HepG2 (cell line): ENCODE data around the gene MAOB. TPM values are rescaled to one million over a fixed set of nuclear protein-coding genes. Genes with fewer than 3 reads are reported as not detected.
A peak's percentile ranks its signal among the peaks of the same experiment; 100 is the strongest.

Experiments used
- ATF5 ChIP-seq: sonication (generic); formaldehyde crosslinking; IDR thresholded peaks from 2 replicates; pipeline ENCODE4 v1.4.0; 2020; ENCODE audit warnings: mild to moderate bottlenecking, low read depth, missing genetic modification reagents
- EEA1 ChIP-seq: sonication (generic); formaldehyde crosslinking; IDR thresholded peaks from 2 replicates; pipeline ENCODE4 v1.5.1; 2020; ENCODE audit warnings: mild to moderate bottlenecking, missing genetic modification reagents, borderline replicate concordance
- JDP2 ChIP-seq: sonication (generic); formaldehyde crosslinking; IDR thresholded peaks from 2 replicates; pipeline ENCODE4 v1.8.1; 2022; ENCODE audit warnings: missing genetic modification reagents, borderline replicate concordance
- MEIS2 ChIP-seq: sonication (generic); formaldehyde crosslinking; IDR thresholded peaks from 2 replicates; pipeline ENCODE4 v1.9.0; 2021; ENCODE audit warnings: mild to moderate bottlenecking, missing genetic modification reagents
- MYNN ChIP-seq: sonication (generic); formaldehyde crosslinking; IDR thresholded peaks from 2 replicates; pipeline ENCODE4 v1.4.0; 2020; ENCODE audit warnings: mild to moderate bottlenecking, low read depth, missing genetic modification reagents
- PAXIP1 ChIP-seq: sonication (generic); formaldehyde crosslinking; conservative IDR thresholded peaks from 2 replicates; pipeline ENCODE4 v1.4.0; 2020; ENCODE audit warnings: mild to moderate bottlenecking, missing genetic modification reagents, moderate library complexity
- PHF20 ChIP-seq: sonication (generic); formaldehyde crosslinking; IDR thresholded peaks from 2 replicates; pipeline ENCODE4 v1.5.0; 2020; ENCODE audit warnings: mild to moderate bottlenecking, missing genetic modification reagents
- TCF7 ChIP-seq: sonication (generic); IDR thresholded peaks from 2 replicates; pipeline ENCODE4 v1.6.1; 2016; ENCODE audit warnings: antibody characterized with exemption, low read depth
- XRCC5 ChIP-seq: fragments of 200-400 bp; formaldehyde crosslinking; optimal IDR thresholded peaks from 2 replicates; pipeline ENCODE3; 2017; ENCODE audit warnings: mild to moderate bottlenecking, low read length
- ZNF136 ChIP-seq: sonication (generic); formaldehyde crosslinking; IDR thresholded peaks from 2 replicates; pipeline ENCODE4 v1.8.1; 2022; ENCODE audit warnings: low read depth, mild to moderate bottlenecking, moderate library complexity, missing genetic modification reagents
- ZNF230 ChIP-seq: sonication (generic); formaldehyde crosslinking; IDR thresholded peaks from 2 replicates; pipeline ENCODE4 v1.4.0; 2020; ENCODE audit warnings: mild to moderate bottlenecking, missing genetic modification reagents
- ZNF318 ChIP-seq: sonication (generic); formaldehyde crosslinking; IDR thresholded peaks from 2 replicates; pipeline ENCODE4 v1.4.0; 2020; ENCODE audit warnings: mild to moderate bottlenecking, missing genetic modification reagents
- ZNF512B ChIP-seq: sonication (generic); formaldehyde crosslinking; IDR thresholded peaks from 2 replicates; pipeline ENCODE4 v1.5.1; 2020; ENCODE audit warnings: missing genetic modification reagents, mild to moderate bottlenecking, borderline replicate concordance
- polyA plus RNA-seq, 8 experiments: library from polyadenylated mRNA; depleted of rRNA in 3 of 8; stranded (reverse) in 7 of 8; unstranded in 1 of 8; fragments of >200 nt; fragmentation: Illumina TruSeq in 4 of 8; extraction: Trizol in 4 of 8; gene quantifications; 2 replicates each; pipeline versions ENCODE4 v1.2.1 to v1.2.3, GENCODE V29; 2011 to 2016; ENCODE audit warnings: low read depth in 4 of 8, missing spikeins in 1 of 8, mixed read lengths in 1 of 8; ENCODE audit not compliant: insufficient read depth in 1 of 8
- total RNA-seq, 5 experiments: library from RNA; depleted of rRNA; stranded (reverse); fragments of >200 nt; fragmentation: Illumina TruSeq; extraction: Trizol; gene quantifications; 2 replicates each; pipeline ENCODE4 v1.2.3, GENCODE V29; 2016; ENCODE audit warnings: low read depth in 1 of 5

Gene MAOB
- total and polyA plus RNA-seq, 2 of the 13 experiments (the other 11 are each of a cell fraction or from before 2014, with no cell fraction given): 11.0 to 19.0 TPM

GRCh38 chrX:43881410-43882293 lies 598 bp downstream of the MAOB start (continued):
- peak; percentile 58 for TF ChIP-seq PAXIP1 (CRISPR knock-in tag)
- no peak for TF ChIP-seq ZNF512B
- no peak for TF ChIP-seq EEA1 (CRISPR knock-in tag)
- TF ChIP-seq JDP2 (CRISPR knock-in tag): no peak
- no peak for TF ChIP-seq ZNF230 (CRISPR knock-in tag)
- no peak for TF ChIP-seq MEIS2 (CRISPR knock-in tag)
- TF ChIP-seq XRCC5: no peak
- TF ChIP-seq ZNF318 (CRISPR knock-in tag): no peak
- TF ChIP-seq ZNF136: no peak
- TF ChIP-seq TCF7: no peak
- no peak for TF ChIP-seq MYNN (CRISPR knock-in tag)
- TF ChIP-seq ATF5 (CRISPR knock-in tag): no peak
- TF ChIP-seq PHF20 (CRISPR knock-in tag): no peak
